ENCODE measurements around the gene NDUFA1. TPM values are rescaled to one million over a fixed set of nuclear protein-coding genes. Genes with fewer than 3 reads are reported as not detected.
"Not testable (repeated sequence)": the region's sequence is repeated elsewhere in the genome, so short reads cannot be mapped to it uniquely, and the experiment has no call there.

NDUFA1 gene
- total and polyA plus RNA-seq, 2 experiments from 2014 or later, result 29.1 to 415 TPM

- Histone ChIP-seq H3F3A (replicated peaks; ENCODE audit: low read depth) (no peaks in the 10 kb centered on the region), H3K4me2 (peak overlapping the region; percentile 80), H3K4me1 (ENCODE audit: insufficient read depth) (no peaks in the 10 kb centered on the region), H4K20me1 (replicated peaks; ENCODE audit: insufficient read depth) (no peaks in the 10 kb centered on the region), H2AFZ (peak overlapping the region; percentile 91), H3K79me2 (replicated peaks; ENCODE audit: insufficient read depth) (no peaks in the 10 kb centered on the region), H3K27ac (ENCODE audit: low read depth) (no peak overlapping the region), H3K27me3 (ENCODE audit: insufficient read depth) (no peaks in the 10 kb centered on the region), H3K36me3 (ENCODE audit: insufficient read depth) (no peaks in the 10 kb centered on the region), H3K4me3 (peak overlapping the region; percentile 69), H3K9me2 (ENCODE audit: insufficient read depth) (no peaks in the 10 kb centered on the region)
- DNase-seq (ENCODE audit: low spot score), result peak; percentile 89
- Mint-ChIP-seq H3K27me3 (ENCODE audit: insufficient read depth, low read depth, poor library complexity) (peaks cover 2% of the 10 kb centered on the region), H3K4me1 (no peaks in the 10 kb centered on the region), H3K9me3 (no peaks in the 10 kb centered on the region), H3K27ac (no peak overlapping the region), H3K36me3 (ENCODE audit: low read depth) (no peaks in the 10 kb centered on the region), H3K4me3 (peak overlapping the region; percentile 65)
- peak; percentile 97 for ATAC-seq
- peak; percentile 61 to 74 for TF ChIP-seq CTCF (conservative IDR thresholded peaks at IDR 0.05; ENCODE audit: low read depth in 2 of 2)
- no peak for TF ChIP-seq JUNB (IDR thresholded peaks at IDR 0.05; ENCODE audit: unreplicated experiment)
These were observed 16.2 kb downstream of the NDUFA1 start for GRCh38 chrX:119887721-119888425.

- H4K20me1 ChIP-seq (replicated peaks; ENCODE audit: insufficient read depth); H3K27me3 Mint-ChIP-seq (ENCODE audit: insufficient read depth, low read depth, poor library complexity); H2AFZ ChIP-seq; H3F3A ChIP-seq (replicated peaks; ENCODE audit: low read depth); H3K36me3 Mint-ChIP-seq (ENCODE audit: low read depth); ATAC-seq; H3K9me3 Mint-ChIP-seq; H3K36me3 ChIP-seq (ENCODE audit: insufficient read depth); H3K4me1 ChIP-seq (ENCODE audit: insufficient read depth); H3K79me2 ChIP-seq (replicated peaks; ENCODE audit: insufficient read depth); H3K27me3 ChIP-seq (ENCODE audit: insufficient read depth); H3K4me3 ChIP-seq; H3K4me3 Mint-ChIP-seq; H3K27ac ChIP-seq (ENCODE audit: low read depth); H3K27ac Mint-ChIP-seq; DNase-seq (ENCODE audit: low spot score); H3K9me2 ChIP-seq (ENCODE audit: insufficient read depth); H3K4me1 Mint-ChIP-seq; H3K4me2 ChIP-seq: not testable (repeated sequence)
These were observed 19.0 kb downstream of the NDUFA1 start for GRCh38 chrX:119890626-119891025.

GRCh38 chrX:119891961-119892692 is 20.5 kb downstream of the NDUFA1 start:
- not testable (repeated sequence) for H2AFZ ChIP-seq; H3K27ac Mint-ChIP-seq; H3K9me2 ChIP-seq (ENCODE audit: insufficient read depth); DNase-seq (ENCODE audit: low spot score); H3K4me2 ChIP-seq; H3K27me3 Mint-ChIP-seq (ENCODE audit: insufficient read depth, low read depth, poor library complexity); H3K36me3 Mint-ChIP-seq (ENCODE audit: low read depth); H3K36me3 ChIP-seq (ENCODE audit: insufficient read depth); H3K79me2 ChIP-seq (replicated peaks; ENCODE audit: insufficient read depth); H4K20me1 ChIP-seq (replicated peaks; ENCODE audit: insufficient read depth); H3K4me1 Mint-ChIP-seq; ATAC-seq; H3K27ac ChIP-seq (ENCODE audit: low read depth); H3K27me3 ChIP-seq (ENCODE audit: insufficient read depth); H3K4me3 Mint-ChIP-seq; H3K9me3 Mint-ChIP-seq; H3F3A ChIP-seq (replicated peaks; ENCODE audit: low read depth); H3K4me3 ChIP-seq; H3K4me1 ChIP-seq (ENCODE audit: insufficient read depth)

Measured in GM23338 (cell line).